Endodermal cell (in vitro differentiated cells): ENCODE results near the gene PCSK6. TPM values are rescaled to one million over a fixed set of nuclear protein-coding genes. Genes with fewer than 3 reads are reported as not detected.
"Not testable (repeated sequence)": the region's sequence is repeated elsewhere in the genome, so short reads cannot be mapped to it uniquely, and the experiment has no call there.

Experiments
- DNase-seq: peaks from one replicate; pipeline ENCODE4 v3.0.0-alpha.2; 2017
- H3K27ac ChIP-seq: 2 replicates; pipeline ENCODE4 v1.5.1; 2013; ENCODE audit warnings: mild to moderate bottlenecking, low read depth, low read length, moderate library complexity
- H3K27me3 ChIP-seq: 2 replicates; pipeline ENCODE4 v1.6.1; 2013; ENCODE audit warnings: mild to moderate bottlenecking, low read length, moderate library complexity; ENCODE audit not compliant: insufficient read depth, control insufficient read depth, poor library complexity, severe bottlenecking
- H3K36me3 ChIP-seq: 2 replicates; pipeline ENCODE4 v1.7.0; 2013; ENCODE audit warnings: mild to moderate bottlenecking, low read length, moderate library complexity; ENCODE audit not compliant: control insufficient read depth, insufficient read depth
- H3K4me1 ChIP-seq: one replicate; pipeline ENCODE4 v1.7.0; 2013; ENCODE audit warnings: low read length; ENCODE audit not compliant: control insufficient read depth, insufficient read depth
- H3K4me3 ChIP-seq: 2 replicates; pipeline ENCODE4 v1.5.1; 2013; ENCODE audit warnings: mild to moderate bottlenecking, low read length, moderate library complexity
- H3K9ac ChIP-seq: 2 replicates; pipeline ENCODE4 v1.6.1; 2013; ENCODE audit warnings: mild to moderate bottlenecking, low read length, moderate library complexity; ENCODE audit not compliant: poor library complexity, severe bottlenecking; ENCODE audit errors: extremely low read depth
- H3K9me3 ChIP-seq: 2 replicates; pipeline ENCODE4 v1.6.1; 2013; ENCODE audit warnings: mild to moderate bottlenecking, low read length, moderate library complexity; ENCODE audit not compliant: control insufficient read depth
- H3K27ac Mint-ChIP-seq: 2 replicates; pipeline ENCODE4 v1.8.0; 2020; ENCODE audit warnings: mixed read lengths
- H3K27me3 Mint-ChIP-seq: 2 replicates; pipeline ENCODE4 v1.8.0; 2021; ENCODE audit warnings: mild to moderate bottlenecking, mixed read lengths; ENCODE audit not compliant: insufficient read depth
- H3K36me3 Mint-ChIP-seq: 2 replicates; pipeline ENCODE4 v1.8.0; 2020; ENCODE audit warnings: low read depth, mixed read lengths
- H3K4me1 Mint-ChIP-seq: 2 replicates; pipeline ENCODE4 v1.8.0; 2020; ENCODE audit warnings: mixed read lengths
- H3K4me3 Mint-ChIP-seq: 2 replicates; pipeline ENCODE4 v1.8.0; 2020; ENCODE audit warnings: mild to moderate bottlenecking, moderate library complexity, mixed read lengths
- H3K9me3 Mint-ChIP-seq: 2 replicates; pipeline ENCODE4 v1.8.0; 2020; ENCODE audit warnings: mild to moderate bottlenecking, mixed read lengths
- WGBS, 2 experiments: methylation state at CpG; one replicate each; pipeline versions ENCODE4 v1.1.5 to v1.1.7; 2013; ENCODE audit warnings: missing lambda C conversion rate in 2 of 2, mixed read lengths in 1 of 2; ENCODE audit not compliant: insufficient coverage in 1 of 2, insufficient read length in 1 of 2; 5-methylcytosine and 5-hydroxymethylcytosine counted together
- total RNA-seq, 2 donors: library from RNA; stranded (reverse); fragmentation: NEBNext Ultra II Directional in 1 of 2; extraction: Animal tissue kit (Norgen Biotek cat#: 25700) in 1 of 2; gene quantifications; 2 replicates in 1 of 2; 3 replicates in 1 of 2; pipeline ENCODE4 v1.2.1, GENCODE V29; 2021
- TF ChIP-seq, protein P1 (sequence below): fragments of 200-600 bp; sonication (generic); conservative IDR thresholded peaks from 2 replicates; pipeline ENCODE4 v1.5.0; 2021; ENCODE audit warnings: antibody characterized with exemption, mild to moderate bottlenecking

Gene PCSK6
- total RNA-seq, 2 donors from 2014 or later: 6.6 to 9.8 TPM

DNA sequence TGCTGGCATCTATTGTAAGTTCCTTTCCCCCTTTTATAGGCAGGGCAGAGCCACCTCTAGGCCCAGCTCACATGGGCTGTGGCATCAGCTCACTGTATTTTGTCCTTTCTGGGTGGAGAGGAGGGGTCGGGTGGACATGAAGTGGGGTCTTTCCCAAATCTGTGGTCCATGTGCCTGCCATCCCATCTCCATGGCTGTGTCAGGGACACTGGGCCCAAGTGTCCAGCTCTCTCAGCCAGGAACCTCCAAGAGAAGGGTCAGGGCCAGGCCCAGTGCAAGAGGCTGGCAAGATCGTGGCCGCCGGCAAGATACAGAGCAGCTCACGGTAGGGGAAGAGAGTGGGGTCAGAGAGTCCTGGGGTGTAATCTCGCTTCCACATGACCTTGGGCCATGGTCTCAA lies 85.3 kb downstream of the PCSK6 start:
- TF ChIP-seq, protein P1, sequence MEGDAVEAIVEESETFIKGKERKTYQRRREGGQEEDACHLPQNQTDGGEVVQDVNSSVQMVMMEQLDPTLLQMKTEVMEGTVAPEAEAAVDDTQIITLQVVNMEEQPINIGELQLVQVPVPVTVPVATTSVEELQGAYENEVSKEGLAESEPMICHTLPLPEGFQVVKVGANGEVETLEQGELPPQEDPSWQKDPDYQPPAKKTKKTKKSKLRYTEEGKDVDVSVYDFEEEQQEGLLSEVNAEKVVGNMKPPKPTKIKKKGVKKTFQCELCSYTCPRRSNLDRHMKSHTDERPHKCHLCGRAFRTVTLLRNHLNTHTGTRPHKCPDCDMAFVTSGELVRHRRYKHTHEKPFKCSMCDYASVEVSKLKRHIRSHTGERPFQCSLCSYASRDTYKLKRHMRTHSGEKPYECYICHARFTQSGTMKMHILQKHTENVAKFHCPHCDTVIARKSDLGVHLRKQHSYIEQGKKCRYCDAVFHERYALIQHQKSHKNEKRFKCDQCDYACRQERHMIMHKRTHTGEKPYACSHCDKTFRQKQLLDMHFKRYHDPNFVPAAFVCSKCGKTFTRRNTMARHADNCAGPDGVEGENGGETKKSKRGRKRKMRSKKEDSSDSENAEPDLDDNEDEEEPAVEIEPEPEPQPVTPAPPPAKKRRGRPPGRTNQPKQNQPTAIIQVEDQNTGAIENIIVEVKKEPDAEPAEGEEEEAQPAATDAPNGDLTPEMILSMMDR: no peak
- Histone ChIP-seq H3K9ac (no peak overlapping the region), H3K4me1 (no peaks in the 10 kb centered on the region), H3K36me3 (no peaks in the 10 kb centered on the region), H3K27ac (no peak overlapping the region), H3K27me3 (no peaks in the 10 kb centered on the region), H3K9me3 (no peaks in the 10 kb centered on the region), H3K4me3 (no peak overlapping the region)
- H3K4me1 Mint-ChIP-seq: peaks cover 16% of the 10 kb centered on the region
- no peak for DNase-seq
- no peak overlapping the region for H3K27ac Mint-ChIP-seq
- no peak overlapping the region for H3K4me3 Mint-ChIP-seq
- no peaks in the 10 kb centered on the region for H3K36me3 Mint-ChIP-seq
- no peaks in the 10 kb centered on the region for H3K9me3 Mint-ChIP-seq
- WGBS, 2 experiments: 94 to 95% methylated on average over 4 to 6 of the region's 6 CpGs
- no peaks in the 10 kb centered on the region for H3K27me3 Mint-ChIP-seq

DNA sequence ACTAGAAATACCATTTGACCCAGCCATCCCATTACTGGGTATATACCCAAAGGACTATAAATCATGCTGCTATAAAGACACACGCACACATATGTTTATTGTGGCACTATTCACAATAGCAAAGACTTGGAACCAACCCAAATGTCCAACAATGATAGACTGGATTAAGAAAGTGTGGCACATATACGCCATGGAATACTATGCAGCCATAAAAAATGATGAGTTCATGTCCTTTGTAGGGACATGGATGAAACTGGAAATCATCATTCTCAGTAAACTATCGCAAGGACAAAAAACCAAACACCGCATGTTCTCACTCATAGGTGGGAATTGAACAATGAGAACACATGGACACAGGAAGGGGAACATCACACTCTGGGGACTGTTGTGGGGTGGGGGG lies 86.6 kb downstream of the PCSK6 start:
- H3K36me3 Mint-ChIP-seq, H3K27me3 Mint-ChIP-seq, H3K4me3 Mint-ChIP-seq, H3K27ac ChIP-seq, H3K9ac ChIP-seq, H3K27me3 ChIP-seq, H3K36me3 ChIP-seq, H3K27ac Mint-ChIP-seq, DNase-seq, H3K4me1 ChIP-seq, H3K9me3 ChIP-seq, H3K4me3 ChIP-seq, H3K9me3 Mint-ChIP-seq: not testable (repeated sequence)
- peaks cover 16% of the 10 kb centered on the region for H3K4me1 Mint-ChIP-seq
- no CpG with 5 or more reads among the region's 4 CpGs for WGBS, 2 experiments

DNA sequence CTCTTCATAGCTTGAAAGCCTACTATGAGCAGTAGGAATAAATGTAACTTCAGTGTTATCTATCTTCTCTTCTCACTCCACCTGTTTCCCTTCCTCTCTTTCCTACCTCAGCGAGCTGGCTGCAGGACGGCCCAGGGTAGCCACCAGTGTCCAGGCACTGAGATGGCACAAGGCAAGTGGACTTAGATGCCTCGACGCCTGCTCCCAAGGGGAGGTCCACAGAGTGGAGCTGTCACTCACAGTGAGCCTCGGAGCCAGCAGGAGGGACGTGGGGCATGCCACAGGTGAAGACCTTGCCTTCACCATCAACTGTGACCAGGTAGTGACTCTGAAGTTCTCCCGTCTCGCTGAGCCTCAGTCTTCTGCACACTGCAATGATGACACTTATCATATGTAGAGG lies 88.2 kb downstream of the PCSK6 start:
- 94 to 100% methylated on average over 4 to 8 of the region's 8 CpGs for WGBS, 2 experiments
- no peak overlapping the region for H3K9ac ChIP-seq
- H3K4me3 ChIP-seq: no peak overlapping the region
- H3K27ac ChIP-seq: no peak overlapping the region
- H3K27ac Mint-ChIP-seq: no peak overlapping the region
- H3K9me3 Mint-ChIP-seq: no peaks in the 10 kb centered on the region
- H3K9me3 ChIP-seq: no peaks in the 10 kb centered on the region
- TF ChIP-seq, protein P1: no peak
- DNase-seq: no peak
- no peak overlapping the region for H3K4me3 Mint-ChIP-seq
- H3K36me3 ChIP-seq: no peaks in the 10 kb centered on the region
- peaks cover 10% of the 10 kb centered on the region for H3K4me1 Mint-ChIP-seq
- H3K4me1 ChIP-seq: no peaks in the 10 kb centered on the region
- H3K36me3 Mint-ChIP-seq: no peaks in the 10 kb centered on the region
- H3K27me3 ChIP-seq: no peaks in the 10 kb centered on the region
- H3K27me3 Mint-ChIP-seq: no peaks in the 10 kb centered on the region

DNA sequence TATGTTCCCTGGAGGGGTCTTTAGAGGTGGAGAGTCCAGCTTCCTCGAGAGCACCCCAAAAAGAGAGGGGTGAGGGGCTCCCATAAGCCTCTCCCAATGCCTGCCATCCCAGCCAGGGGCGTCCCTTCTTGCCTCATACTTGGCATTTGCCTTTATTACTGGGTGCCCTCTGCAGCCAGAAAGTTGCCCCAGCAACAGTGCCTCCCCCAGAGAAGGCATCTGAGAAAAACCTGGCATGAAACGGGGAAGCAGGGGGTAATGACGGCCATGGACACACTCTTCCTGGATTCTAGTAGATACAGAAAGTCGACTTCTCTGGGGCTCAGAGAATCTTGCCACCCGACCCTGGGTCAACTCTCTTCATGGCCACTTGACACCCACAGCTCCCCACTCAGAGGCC lies 90.1 kb downstream of the PCSK6 start:
- no peaks in the 10 kb centered on the region for H3K9me3 ChIP-seq
- Mint-ChIP-seq H3K9me3 (no peaks in the 10 kb centered on the region), H3K27ac (no peak overlapping the region), H3K36me3 (no peaks in the 10 kb centered on the region), H3K4me1 (peaks cover 6% of the 10 kb centered on the region), H3K4me3 (no peak overlapping the region), H3K27me3 (no peaks in the 10 kb centered on the region)
- DNase-seq: no peak
- no peak overlapping the region for H3K9ac ChIP-seq
- no peaks in the 10 kb centered on the region for H3K27me3 ChIP-seq
- no peak overlapping the region for H3K27ac ChIP-seq
- H3K4me1 ChIP-seq: no peaks in the 10 kb centered on the region
- H3K36me3 ChIP-seq: no peaks in the 10 kb centered on the region
- 94 to 100% methylated on average over 4 to 6 of the region's 6 CpGs for WGBS, 2 experiments
- TF ChIP-seq, protein P1: no peak
- H3K4me3 ChIP-seq: no peak overlapping the region
